ENCODE results near the gene RC3H1. TPM values are rescaled to one million over a fixed set of nuclear protein-coding genes. Genes with fewer than 3 reads are reported as not detected.

Gene RC3H1
- total RNA-seq, 2 experiments from 2014 or later = 37.2 to 41.7 TPM

DNA sequence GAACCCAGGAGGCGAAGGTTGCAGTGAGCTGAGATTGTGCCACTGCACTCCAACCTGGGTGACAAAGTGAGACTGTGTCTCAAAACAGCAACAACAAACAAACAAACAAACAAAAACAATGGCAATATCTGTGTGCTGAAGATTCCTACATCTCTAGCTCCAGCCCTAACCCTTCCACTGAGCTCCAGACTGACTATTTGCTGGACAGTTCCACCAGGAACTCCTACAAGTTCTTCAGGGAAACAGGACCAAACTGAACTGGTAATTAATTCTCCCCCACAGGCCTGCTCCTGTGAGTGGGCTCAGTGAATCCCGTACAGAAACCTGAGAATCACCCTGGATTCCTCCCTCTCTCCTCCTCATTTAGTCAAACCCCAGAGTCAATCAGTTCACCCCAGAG, 106.6 kb downstream of the RC3H1 start:
- POLR2A ChIA-PET = no interaction called here
- Mint-ChIP-seq H3K36me3 (no peaks in the 10 kb centered on the region), H3K4me1 (no peaks in the 10 kb centered on the region), H3K9me3 (peaks cover 3% of the 10 kb centered on the region), H3K27me3 (peaks cover 11% of the 10 kb centered on the region), H3K4me3 (no peak overlapping the region), H3K27ac (no peak overlapping the region)
- DNase-seq (no peak), ATAC-seq (ENCODE audit: low read depth) (no peak)

DNA sequence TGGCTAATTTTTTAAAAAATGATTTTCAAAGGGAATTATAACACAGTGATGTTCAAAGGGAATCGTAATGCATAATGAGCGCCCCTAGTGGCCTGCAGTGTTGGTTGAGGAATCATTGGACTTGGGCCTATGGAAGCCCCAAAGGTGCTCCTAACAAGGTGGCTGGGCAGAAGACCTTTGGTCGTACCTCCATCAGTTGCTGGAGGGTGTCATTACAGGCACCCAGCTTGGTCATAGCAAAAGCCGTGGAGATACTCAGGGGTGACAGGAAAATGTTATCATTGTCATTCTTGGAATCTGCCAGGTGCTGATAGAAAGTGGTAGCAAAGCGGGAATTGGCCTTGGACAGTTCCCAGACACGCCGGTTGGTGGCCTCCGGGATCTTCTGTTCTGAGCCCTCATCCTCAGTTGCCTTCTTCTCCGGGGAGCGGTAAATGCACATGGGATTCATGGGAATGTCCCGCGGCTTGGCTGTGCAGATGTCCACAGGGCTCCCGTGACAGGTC, 107.7 kb downstream of the RC3H1 start:
- Mint-ChIP-seq H3K36me3 (no peaks in the 10 kb centered on the region), H3K4me3 (no peak overlapping the region), H3K9me3 (peaks cover 3% of the 10 kb centered on the region), H3K27ac (no peak overlapping the region), H3K27me3 (peaks cover 9% of the 10 kb centered on the region), H3K4me1 (no peaks in the 10 kb centered on the region)
- ATAC-seq (ENCODE audit: low read depth) = no peak
- POLR2A ChIA-PET = no interaction called here
- DNase-seq = no peak

DNA sequence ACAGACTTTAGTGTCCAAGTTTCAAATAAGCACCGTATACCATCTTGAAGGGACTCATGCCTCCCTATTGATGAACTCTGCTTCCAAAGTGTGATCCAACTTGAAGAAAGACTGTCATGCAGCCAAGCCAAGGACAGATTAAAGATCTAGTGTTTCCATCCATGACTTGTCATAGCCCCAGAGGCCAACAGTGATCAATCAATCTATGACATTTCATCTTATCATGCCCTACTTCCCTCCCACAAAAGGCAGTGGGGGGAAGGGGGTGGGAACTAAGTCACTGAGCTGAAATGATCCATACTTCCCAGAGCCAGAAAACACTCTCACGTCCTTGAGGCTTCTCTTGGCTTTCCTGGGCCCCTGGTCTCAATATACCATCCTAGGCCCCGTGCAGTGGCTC, 109.0 kb downstream of the RC3H1 start:
- Mint-ChIP-seq H3K4me1 (no peaks in the 10 kb centered on the region), H3K4me3 (no peak overlapping the region), H3K27ac (no peak overlapping the region), H3K9me3 (peaks cover 5% of the 10 kb centered on the region), H3K36me3 (no peaks in the 10 kb centered on the region), H3K27me3 (peaks cover 9% of the 10 kb centered on the region)
- no peak for DNase-seq
- POLR2A ChIA-PET = interaction anchor here (0.6 kb wide), 1 partner anchor 263 kb away, joined by 6 read pairs; no protein-coding TSS in a partner anchor
- no peak for ATAC-seq (ENCODE audit: low read depth)

DNA sequence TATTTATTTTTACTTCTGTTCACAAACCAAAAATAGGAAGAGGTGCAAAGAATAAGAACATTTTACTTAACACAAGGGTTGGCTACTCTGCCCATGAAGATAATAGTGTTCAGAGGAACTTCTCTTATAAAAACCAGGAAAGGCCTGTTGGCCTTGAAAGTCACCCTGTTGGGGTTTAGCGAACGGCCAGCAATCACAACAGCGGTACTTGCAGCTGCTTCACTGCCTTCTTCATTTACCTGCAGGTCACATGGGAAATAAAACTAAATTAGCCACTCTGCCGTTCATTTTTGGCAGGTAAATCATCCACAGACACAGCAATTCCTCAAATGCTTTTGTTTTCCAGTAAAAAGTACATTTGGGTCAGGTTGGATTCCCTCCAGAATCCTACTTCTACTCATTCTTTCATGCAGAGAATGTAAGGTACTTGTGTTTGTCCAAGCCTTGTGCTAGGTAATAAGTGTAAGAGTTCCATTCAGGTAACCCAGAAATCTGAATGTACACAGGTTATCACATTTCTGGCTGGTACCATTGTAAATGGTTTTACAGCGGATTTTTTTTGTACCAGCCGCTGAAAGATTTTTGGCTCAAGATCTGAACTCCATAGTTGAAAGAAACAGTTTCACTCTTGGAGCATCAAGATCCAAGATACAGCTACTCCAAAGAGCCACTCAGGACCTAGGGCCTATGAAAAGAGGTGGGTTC, 118.2 kb downstream of the RC3H1 start:
- no peak for ATAC-seq (ENCODE audit: low read depth)
- no peaks in the 10 kb centered on the region for H3K36me3 Mint-ChIP-seq
- no peaks in the 10 kb centered on the region for H3K4me1 Mint-ChIP-seq
- peaks cover 2% of the 10 kb centered on the region for H3K9me3 Mint-ChIP-seq
- H3K4me3 Mint-ChIP-seq = no peak overlapping the region
- no peaks in the 10 kb centered on the region for H3K27me3 Mint-ChIP-seq
- POLR2A ChIA-PET = no interaction called here
- no peak for DNase-seq
- H3K27ac Mint-ChIP-seq = no peak overlapping the region

DNA sequence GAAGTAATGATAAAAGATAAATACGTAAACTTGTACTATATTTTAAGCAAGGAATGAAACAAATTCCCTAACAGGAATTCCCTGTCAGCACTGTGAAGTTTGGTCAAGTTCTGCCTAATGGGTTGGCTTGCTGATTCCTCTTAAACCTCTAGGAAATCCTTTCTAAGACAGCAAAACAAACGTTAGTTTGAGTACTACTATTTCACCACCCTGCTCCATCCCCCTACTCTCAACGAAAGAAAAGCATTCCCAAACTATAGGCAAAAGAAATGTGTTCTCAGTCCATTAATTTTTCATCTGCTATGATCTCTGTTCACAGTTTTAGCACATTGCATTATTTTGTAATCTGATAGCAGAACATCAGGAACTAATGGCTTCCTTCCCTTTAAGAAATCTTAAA, 121.2 kb downstream of the RC3H1 start:
- DNase-seq (no peak), ATAC-seq (ENCODE audit: low read depth) (no peak)
- H3K27ac Mint-ChIP-seq = no peak overlapping the region
- POLR2A ChIA-PET = no interaction called here
- peaks cover 2% of the 10 kb centered on the region for H3K9me3 Mint-ChIP-seq
- H3K27me3 Mint-ChIP-seq = no peaks in the 10 kb centered on the region
- H3K4me1 Mint-ChIP-seq = no peaks in the 10 kb centered on the region
- no peak overlapping the region for H3K4me3 Mint-ChIP-seq
- H3K36me3 Mint-ChIP-seq = peaks cover 5% of the 10 kb centered on the region

DNA sequence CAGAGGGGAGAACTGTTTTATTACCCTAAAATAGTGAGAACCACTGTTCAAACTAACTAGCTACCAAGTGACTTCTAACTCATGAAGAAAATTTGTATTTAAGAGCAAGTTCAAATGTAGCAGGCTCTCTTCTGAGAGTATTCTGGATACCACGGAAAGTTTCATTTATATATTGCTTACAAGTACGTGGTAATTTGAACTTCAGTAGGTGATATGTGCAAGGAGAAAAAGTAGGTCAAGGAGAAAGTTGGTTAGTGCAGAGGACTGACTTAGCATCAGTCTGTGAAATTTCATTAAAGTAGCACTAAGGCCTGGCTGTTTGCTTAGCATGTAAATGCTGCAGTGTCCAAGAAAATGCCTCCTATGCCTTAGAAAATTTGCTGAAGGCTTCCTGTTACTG, 121.7 kb downstream of the RC3H1 start:
- H3K27ac Mint-ChIP-seq = no peak overlapping the region
- ATAC-seq (ENCODE audit: low read depth) = no peak
- H3K36me3 Mint-ChIP-seq = peaks cover 8% of the 10 kb centered on the region
- H3K9me3 Mint-ChIP-seq = no peaks in the 10 kb centered on the region
- H3K27me3 Mint-ChIP-seq = no peaks in the 10 kb centered on the region
- no peaks in the 10 kb centered on the region for H3K4me1 Mint-ChIP-seq
- H3K4me3 Mint-ChIP-seq = no peak overlapping the region
- POLR2A ChIA-PET = no interaction called here
- no peak for DNase-seq

DNA sequence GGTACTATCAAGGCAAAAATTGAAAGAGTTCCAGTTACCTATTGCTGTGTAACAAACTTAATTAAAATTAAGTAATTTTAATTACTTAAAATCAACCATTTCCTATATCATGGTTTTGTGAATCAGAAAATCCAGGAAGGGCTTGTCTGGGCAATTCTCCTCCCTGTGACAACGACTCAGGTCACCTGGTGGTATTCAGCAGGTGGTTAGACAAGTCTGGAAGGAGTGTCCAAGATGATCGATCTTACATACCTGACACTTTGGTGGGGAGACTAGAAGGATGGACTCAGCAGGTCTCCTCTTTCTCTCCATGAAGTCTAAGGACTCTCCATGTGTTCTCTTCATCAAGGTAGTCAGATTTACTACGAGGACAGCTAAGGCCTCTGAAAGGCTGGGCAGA, 128.0 kb downstream of the RC3H1 start:
- no peaks in the 10 kb centered on the region for H3K9me3 Mint-ChIP-seq
- no peak overlapping the region for H3K27ac Mint-ChIP-seq
- no peak overlapping the region for H3K4me3 Mint-ChIP-seq
- H3K4me1 Mint-ChIP-seq = no peaks in the 10 kb centered on the region
- POLR2A ChIA-PET = no interaction called here
- no peak for DNase-seq
- peaks cover 31% of the 10 kb centered on the region for H3K36me3 Mint-ChIP-seq
- ATAC-seq (ENCODE audit: low read depth) = no peak
- H3K27me3 Mint-ChIP-seq = no peaks in the 10 kb centered on the region

DNA sequence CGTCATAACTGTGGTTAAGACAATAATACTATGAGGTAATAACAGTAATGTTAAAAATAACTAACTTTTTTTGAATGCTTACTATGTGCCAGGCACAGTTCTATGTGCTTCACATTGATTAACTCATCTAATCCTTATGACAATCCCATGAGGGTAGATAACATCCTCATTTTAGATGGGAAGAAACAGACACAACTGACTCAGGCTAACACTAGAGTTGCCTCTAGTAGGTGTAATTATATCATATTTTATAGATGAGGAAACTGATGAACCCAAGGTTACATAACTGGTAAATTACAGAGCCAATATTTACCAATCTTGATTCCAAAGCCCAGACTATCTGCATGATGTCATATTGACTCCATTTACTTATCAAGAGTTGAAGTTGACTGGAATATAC, 128.5 kb downstream of the RC3H1 start:
- no peaks in the 10 kb centered on the region for H3K9me3 Mint-ChIP-seq
- H3K27ac Mint-ChIP-seq = no peak overlapping the region
- POLR2A ChIA-PET = no interaction called here
- ATAC-seq (ENCODE audit: low read depth) (no peak), DNase-seq (no peak)
- peaks cover 33% of the 10 kb centered on the region for H3K36me3 Mint-ChIP-seq
- no peak overlapping the region for H3K4me3 Mint-ChIP-seq
- no peaks in the 10 kb centered on the region for H3K4me1 Mint-ChIP-seq
- no peaks in the 10 kb centered on the region for H3K27me3 Mint-ChIP-seq

DNA sequence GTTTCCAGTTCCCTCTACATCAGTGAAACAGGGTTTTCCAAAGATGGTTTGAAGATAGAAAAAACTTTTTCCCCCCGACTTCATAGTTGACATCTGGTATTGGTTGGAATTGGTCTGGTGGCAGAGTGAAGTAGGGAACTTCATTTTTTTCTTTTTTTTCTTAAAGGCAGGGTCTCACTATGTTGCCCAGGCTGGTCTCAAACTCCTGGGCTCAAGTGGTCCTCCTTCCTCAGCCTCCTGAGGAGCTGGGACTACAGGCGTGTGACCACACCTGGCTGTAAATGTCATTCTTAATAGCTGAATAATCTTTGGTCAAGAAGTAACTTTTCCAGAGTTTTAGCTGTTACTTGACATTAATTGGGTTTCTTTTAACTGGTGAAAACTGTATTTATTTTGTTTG, 132.3 kb downstream of the RC3H1 start:
- Mint-ChIP-seq H3K27ac (no peak overlapping the region), H3K4me3 (no peak overlapping the region), H3K36me3 (peaks cover 45% of the 10 kb centered on the region), H3K27me3 (no peaks in the 10 kb centered on the region), H3K9me3 (no peaks in the 10 kb centered on the region), H3K4me1 (peaks cover 7% of the 10 kb centered on the region)
- DNase-seq = no peak
- ATAC-seq (ENCODE audit: low read depth) = no peak
- POLR2A ChIA-PET = no interaction called here

DNA sequence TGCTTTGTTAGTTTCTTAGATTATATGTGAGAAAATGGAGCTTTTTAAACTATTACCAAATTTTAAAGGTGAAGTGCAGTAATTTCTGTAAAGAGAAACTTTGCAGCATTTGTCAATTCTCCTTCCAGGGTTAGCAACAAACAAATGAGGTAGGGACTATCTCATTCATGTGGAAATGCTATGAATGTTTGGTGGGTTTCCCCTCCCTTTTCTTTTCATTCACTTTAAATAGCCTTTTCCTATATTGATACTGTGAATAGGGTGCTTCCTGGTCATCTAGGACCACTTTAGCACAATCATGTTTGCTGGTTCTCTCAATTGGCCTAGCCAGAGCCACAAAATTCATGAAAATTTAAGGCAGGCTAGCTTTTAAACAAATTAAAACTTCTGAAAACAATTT, 133.4 kb downstream of the RC3H1 start:
- Mint-ChIP-seq H3K27ac (no peak overlapping the region), H3K4me1 (peaks cover 7% of the 10 kb centered on the region), H3K4me3 (no peak overlapping the region), H3K36me3 (peaks cover 38% of the 10 kb centered on the region), H3K27me3 (no peaks in the 10 kb centered on the region), H3K9me3 (no peaks in the 10 kb centered on the region)
- ATAC-seq (ENCODE audit: low read depth) (no peak), DNase-seq (no peak)
- POLR2A ChIA-PET = no interaction called here

DNA sequence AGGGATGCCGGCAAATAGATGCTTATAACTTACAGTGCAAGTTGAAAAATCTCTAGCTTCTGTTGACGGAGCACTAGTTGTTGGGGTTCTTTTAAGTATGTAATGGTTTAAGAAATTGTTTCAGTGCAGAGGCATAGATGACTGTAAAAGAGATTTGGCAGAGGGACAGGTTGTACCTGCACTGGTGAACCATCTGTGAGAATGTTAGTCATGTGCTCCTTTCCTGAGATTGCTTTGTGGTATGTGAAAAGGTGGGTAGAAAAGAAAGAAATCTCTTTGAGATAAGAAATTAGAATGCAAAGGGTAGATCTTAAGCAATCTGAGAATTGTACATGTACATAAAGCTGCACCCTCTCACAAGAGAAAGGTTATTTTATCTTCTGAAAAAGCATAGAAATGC, 134.5 kb downstream of the RC3H1 start:
- Mint-ChIP-seq H3K4me1 (peaks cover 7% of the 10 kb centered on the region), H3K9me3 (no peaks in the 10 kb centered on the region), H3K4me3 (no peak overlapping the region), H3K27ac (no peak overlapping the region), H3K36me3 (peaks cover 36% of the 10 kb centered on the region), H3K27me3 (no peaks in the 10 kb centered on the region)
- POLR2A ChIA-PET = no interaction called here
- DNase-seq (no peak), ATAC-seq (ENCODE audit: low read depth) (no peak)

DNA sequence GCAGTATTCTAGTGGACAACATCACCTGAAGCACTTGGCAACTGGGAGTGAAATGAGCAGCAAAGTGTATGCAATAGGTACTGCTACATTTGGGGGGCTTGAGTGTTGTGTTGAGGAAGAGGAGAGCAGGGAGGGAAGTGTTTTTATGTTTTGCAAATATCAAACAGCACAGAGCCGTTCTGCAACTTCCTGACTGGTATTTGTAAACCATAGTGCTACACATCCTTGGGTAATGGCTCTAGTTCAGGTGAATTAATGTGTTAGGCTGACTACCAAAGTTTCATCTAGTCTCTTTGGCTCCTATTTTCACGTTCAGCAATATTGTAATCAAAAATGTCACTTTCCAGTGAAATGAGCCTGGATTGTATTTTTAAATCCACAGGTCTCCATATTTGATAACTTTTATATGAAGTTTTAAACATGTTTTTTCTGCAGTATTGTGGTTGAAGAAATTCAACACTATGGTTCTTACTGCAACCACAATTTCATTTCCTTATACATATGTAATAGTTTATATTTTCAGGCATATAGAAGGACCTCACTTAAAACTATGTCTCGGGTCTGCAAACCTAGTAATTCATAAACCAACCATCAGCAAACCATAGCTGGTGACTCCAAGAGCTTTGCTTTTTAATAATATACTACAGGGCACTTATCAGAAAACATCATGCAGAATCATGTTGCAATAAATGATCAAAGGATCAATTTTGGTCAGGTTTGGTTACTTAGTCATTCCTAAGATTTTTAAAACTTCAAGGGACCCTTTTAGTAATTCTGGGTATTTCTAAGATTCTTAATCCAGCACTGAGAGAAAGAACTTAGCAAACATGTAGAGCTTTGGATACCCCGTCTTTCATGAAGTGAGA, 135.2 kb downstream of the RC3H1 start:
- H3K36me3 Mint-ChIP-seq = peaks cover 36% of the 10 kb centered on the region
- DNase-seq (no peak), ATAC-seq (ENCODE audit: low read depth) (no peak)
- H3K9me3 Mint-ChIP-seq = no peaks in the 10 kb centered on the region
- no peak overlapping the region for H3K4me3 Mint-ChIP-seq
- no peaks in the 10 kb centered on the region for H3K27me3 Mint-ChIP-seq
- POLR2A ChIA-PET = no interaction called here
- H3K4me1 Mint-ChIP-seq = peaks cover 7% of the 10 kb centered on the region
- peak overlapping the region; percentile 50 for H3K27ac Mint-ChIP-seq

DNA sequence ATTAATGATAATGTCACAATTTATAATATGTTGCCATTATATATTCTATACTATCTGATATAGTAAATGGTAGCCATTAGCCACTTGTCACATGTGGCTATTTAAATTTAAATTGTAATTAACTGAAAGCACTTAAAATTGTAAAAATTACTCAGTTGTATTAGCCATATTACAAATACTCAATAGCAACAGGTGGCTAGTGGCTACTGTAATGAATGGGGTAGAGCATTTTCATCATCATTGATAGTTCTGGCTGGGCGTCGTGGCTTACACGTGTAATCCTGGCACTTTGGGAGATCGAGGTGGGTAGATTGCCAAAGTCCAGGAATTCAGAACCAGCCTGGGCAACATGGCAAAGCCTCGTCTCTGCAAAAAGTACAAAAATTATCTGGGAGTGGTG, 137.5 kb downstream of the RC3H1 start:
- Mint-ChIP-seq H3K9me3 (no peaks in the 10 kb centered on the region), H3K4me1 (peaks cover 7% of the 10 kb centered on the region), H3K36me3 (peaks cover 31% of the 10 kb centered on the region), H3K4me3 (no peak overlapping the region), H3K27ac (no peak overlapping the region), H3K27me3 (no peaks in the 10 kb centered on the region)
- POLR2A ChIA-PET = no interaction called here
- DNase-seq = no peak
- no peak for ATAC-seq (ENCODE audit: low read depth)

All from activated naive CD8-positive, alpha-beta T cell treated with anti-CD3 and anti-CD28 coated beads, Interleukin-2, amount 10 ng/mL, durations not matched to agents 7 days and 5 days (primary cell).